B cell (primary cell): ENCODE data around the gene ANTKMT. TPM values are rescaled to one million over a fixed set of nuclear protein-coding genes. Genes with fewer than 3 reads are reported as not detected.
"Not testable (repeated sequence)": the region's sequence is repeated elsewhere in the genome, so short reads cannot be mapped to it uniquely, and the experiment has no call there.

Experiments
- ATAC-seq: fragments of 200-7000 bp; cut with Tn5 transposase; one replicate; pipeline ENCODE4 v1.10.0; 2021; ENCODE audit warnings: low read depth, mild to moderate bottlenecking, moderate number of reproducible peaks, moderate library complexity
- CTCF ChIA-PET: fragments of 350-600 bp; sonication (Branson Sonifier 250); formaldehyde crosslinking; loops from one replicate; lab custom pipeline; 2021; ENCODE audit warnings: antibody characterized with exemption, inconsistent platforms; lab: Charles Lee
- POLR2A ChIA-PET: fragments of 350-600 bp; sonication (Branson Sonifier 250); formaldehyde crosslinking; loops from one replicate; lab custom pipeline; 2021; ENCODE audit warnings: antibody characterized with exemption; lab: Charles Lee
- DNase-seq: peaks from one replicate; pipeline ENCODE4 v3.0.0; 2013
- H2AFZ ChIP-seq: 2 replicates; pipeline ENCODE4 v1.6.1; 2012; ENCODE audit warnings: mild to moderate bottlenecking, low read depth, low read length; ENCODE audit not compliant: insufficient read depth, poor library complexity, severe bottlenecking
- H3K27ac ChIP-seq, 2 donors: 1 replicate in 1 of 2; 2 replicates in 1 of 2; pipeline ENCODE4 v1.5.1; 2012 to 2013; ENCODE audit warnings: low read length in 2 of 2, mild to moderate bottlenecking in 2 of 2, moderate library complexity in 1 of 2
- H3K27me3 ChIP-seq, 4 experiments: fragments of 200-600 bp in 1 of 4; sonication (generic) in 1 of 4; replicated peaks in 1 of 4; 1 replicate in 2 of 4; 2 replicates in 2 of 4; pipeline versions ENCODE4 v1.6.1 to v1.7.0; 2013 to 2016; ENCODE audit warnings: low read length in 3 of 4, mild to moderate bottlenecking in 2 of 4, mixed read lengths in 1 of 4, moderate library complexity in 1 of 4; ENCODE audit not compliant: insufficient read depth in 4 of 4, control insufficient read depth in 3 of 4; ENCODE audit errors: control extremely low read depth in 1 of 4
- H3K36me3 ChIP-seq, 2 experiments: replicated peaks in 1 of 2; 1 replicate in 1 of 2; 2 replicates in 1 of 2; pipeline versions ENCODE4 v1.6.1 to v1.7.1; 2013; ENCODE audit warnings: low read length in 1 of 2; ENCODE audit not compliant: insufficient read depth in 2 of 2, control insufficient read depth in 1 of 2; ENCODE audit errors: control extremely low read depth in 1 of 2, extremely low read depth in 1 of 2
- H3K4me1 ChIP-seq, 2 donors: fragments of 200-600 bp in 1 of 2; sonication (generic) in 1 of 2; 1 replicate in 1 of 2; 2 replicates in 1 of 2; pipeline versions ENCODE4 v1.5.1 to v1.6.1; 2013 to 2017; ENCODE audit warnings: low read length in 2 of 2; ENCODE audit not compliant: control insufficient read depth in 2 of 2, insufficient read depth in 2 of 2
- H3K4me2 ChIP-seq: replicated peaks from 2 replicates; pipeline ENCODE3; 2012; ENCODE audit warnings: mild to moderate bottlenecking, low read depth, low read length; ENCODE audit not compliant: poor library complexity, severe bottlenecking
- H3K4me3 ChIP-seq, 5 experiments: fragments of 200-600 bp in 1 of 5; sonication (generic) in 1 of 5; 1 replicate in 3 of 5; 2 replicates in 2 of 5; pipeline versions ENCODE4 v1.5.1 to v1.7.0; 2011 to 2016; ENCODE audit warnings: low read length in 4 of 5, mild to moderate bottlenecking in 4 of 5, low read depth in 2 of 5, control low read depth in 1 of 5, moderate library complexity in 1 of 5; ENCODE audit not compliant: insufficient read depth in 1 of 5; ENCODE audit errors: control extremely low read depth in 1 of 5, extremely low read depth in 1 of 5
- H3K79me2 ChIP-seq: fragments of 200-600 bp; sonication (generic); one replicate; pipeline ENCODE4 v1.6.0; 2016; ENCODE audit warnings: low read length; ENCODE audit not compliant: control insufficient read depth, insufficient read depth
- H3K9ac ChIP-seq: fragments of 200-600 bp; sonication (generic); 2 replicates; pipeline ENCODE4 v1.6.1; 2017; ENCODE audit warnings: mild to moderate bottlenecking, low read length, moderate library complexity
- H3K9me3 ChIP-seq, 3 donors: one replicate each; pipeline versions ENCODE4 v1.6.1 to v1.7.1; 2013; ENCODE audit warnings: low read length in 2 of 3; ENCODE audit not compliant: control insufficient read depth in 2 of 3, insufficient read depth in 1 of 3; ENCODE audit errors: control extremely low read depth in 1 of 3
- H4K20me1 ChIP-seq: 2 replicates; pipeline ENCODE4 v1.6.0; 2012; ENCODE audit warnings: mild to moderate bottlenecking, low read length; ENCODE audit not compliant: insufficient read depth, control insufficient read depth, poor library complexity, severe bottlenecking
- H3K27ac Mint-ChIP-seq: one replicate; pipeline ENCODE4 v1.8.0; 2021; ENCODE audit warnings: mixed read lengths
- H3K27me3 Mint-ChIP-seq: one replicate; pipeline ENCODE4 v1.8.0; 2021; ENCODE audit warnings: mixed read lengths
- H3K4me1 Mint-ChIP-seq: one replicate; pipeline ENCODE4 v1.8.0; 2021; ENCODE audit warnings: mixed read lengths
- H3K4me3 Mint-ChIP-seq: one replicate; pipeline ENCODE4 v1.8.0; 2021; ENCODE audit warnings: mixed read lengths
- H3K9me3 Mint-ChIP-seq: one replicate; pipeline ENCODE4 v1.8.0; 2022; ENCODE audit warnings: mixed read lengths; ENCODE audit not compliant: insufficient read depth
- CTCF ChIP-seq: fragments of 200-600 bp; IDR thresholded peaks from one replicate; pipeline ENCODE4 v1.8.0; 2022; ENCODE audit warnings: antibody characterized with exemption, mild to moderate bottlenecking
- EZH2 ChIP-seq: IDR thresholded peaks from 2 replicates; pipeline ENCODE4 v1.6.1; 2012; ENCODE audit warnings: borderline replicate concordance, low read depth, mild to moderate bottlenecking, moderate library complexity, low read length; ENCODE audit not compliant: insufficient read depth, poor library complexity, severe bottlenecking
- WGBS: methylation state at CpG from one replicate; pipeline ENCODE4 v1.1.5; 2013; ENCODE audit warnings: missing lambda C conversion rate; ENCODE audit not compliant: insufficient coverage; 5-methylcytosine and 5-hydroxymethylcytosine counted together
- intact Hi-C: fragments of 100-400 bp; cut with micrococcal nuclease; formaldehyde crosslinking; loops from one replicate; pipeline ENCODE4 v1.10.0; 2022
- polyA plus RNA-seq: library from polyadenylated mRNA; depleted of rRNA; stranded (reverse); fragments of >200 nt; gene quantifications from 2 replicates; pipeline ENCODE4 v1.2.3, GENCODE V29; 2012
- total RNA-seq, 2 donors: library from RNA; stranded (reverse); fragments of 120-200 nt in 1 of 2; gene quantifications; 1 replicate in 1 of 2; 2 replicates in 1 of 2; pipeline versions ENCODE4 v1.2.3 to v1.2.4, GENCODE V29; 2013 to 2022

ANTKMT gene
- total and polyA plus RNA-seq, 2 donors (not counting 1 experiment from before 2014, with no cell fraction given), result 41.0 to 54.1 TPM

GRCh38 chr16:751152-752006, 30.4 kb downstream of the ANTKMT start:
- Histone ChIP-seq H3K27me3 (no peaks in the 10 kb centered on the region), H3K4me1 (peaks cover 4 to 6% of the 10 kb centered on the region in 2 donors), H3K4me3 (no peak overlapping the region), H3K36me3 (no peaks in the 10 kb centered on the region), H3K79me2 (no peaks in the 10 kb centered on the region), H4K20me1 (no peaks in the 10 kb centered on the region), H3K9ac (no peak overlapping the region), H2AFZ (no peak overlapping the region), H3K9me3 (no peaks in the 10 kb centered on the region), H3K27ac (no peak overlapping the region), H3K4me2 (no peak overlapping the region)
- Mint-ChIP-seq H3K27ac (no peak overlapping the region), H3K27me3 (peaks cover 2% of the 10 kb centered on the region), H3K9me3 (peaks cover 1% of the 10 kb centered on the region), H3K4me1 (peaks cover 1% of the 10 kb centered on the region), H3K4me3 (no peak overlapping the region)
- ATAC-seq, result no peak
- 91% methylated on average over 27 of the region's 39 CpGs for WGBS
- POLR2A ChIA-PET, result no interaction called here
- no peak for DNase-seq
- CTCF ChIA-PET, result interaction anchor here (2.1 kb wide), 1 partner anchor 11 kb away, joined by 6 read pairs; the partner anchor contains the start of gene CIAO3
- intact Hi-C loops, result no loop called here
- TF ChIP-seq CTCF (no peak), EZH2 (no peak)

GRCh38 chr16:752007-752312, 31.0 kb downstream of the ANTKMT start:
- Mint-ChIP-seq H3K27ac (no peak overlapping the region), H3K9me3 (peaks cover 3% of the 10 kb centered on the region), H3K4me1 (peaks cover 1% of the 10 kb centered on the region), H3K27me3 (peaks cover 5% of the 10 kb centered on the region), H3K4me3 (no peak overlapping the region)
- DNase-seq (no peak), ATAC-seq (no peak)
- Histone ChIP-seq H2AFZ (no peak overlapping the region), H3K4me3 (no peak overlapping the region), H3K36me3 (no peaks in the 10 kb centered on the region), H3K27ac (no peak overlapping the region), H3K4me2 (no peak overlapping the region), H3K9ac (no peak overlapping the region), H3K27me3 (no peaks in the 10 kb centered on the region), H3K9me3 (peaks cover 0 to 4% (median 0%) of the 10 kb centered on the region in 3 donors), H3K4me1 (peaks cover 4 to 6% of the 10 kb centered on the region in 2 donors), H3K79me2 (no peaks in the 10 kb centered on the region), H4K20me1 (no peaks in the 10 kb centered on the region)
- intact Hi-C loops, result no loop called here
- ChIA-PET POLR2A (no interaction called here), CTCF (no interaction called here)
- TF ChIP-seq EZH2 (no peak), CTCF (no peak)
- WGBS, result 87% methylated on average over 6 of the region's 10 CpGs

GRCh38 chr16:754121-754607, 33.2 kb downstream of the ANTKMT start:
- H3K9me3 ChIP-seq, H3K4me2 ChIP-seq, H3K4me3 Mint-ChIP-seq, H2AFZ ChIP-seq, H3K9me3 Mint-ChIP-seq, H3K79me2 ChIP-seq, intact Hi-C loops, CTCF ChIA-PET, H3K4me3 ChIP-seq, H3K4me1 Mint-ChIP-seq, H3K4me1 ChIP-seq, H3K27me3 ChIP-seq, ATAC-seq, H3K9ac ChIP-seq, H4K20me1 ChIP-seq, H3K36me3 ChIP-seq, H3K27ac ChIP-seq, H3K27ac Mint-ChIP-seq, DNase-seq: not testable (repeated sequence)
- peaks cover 11% of the 10 kb centered on the region for H3K27me3 Mint-ChIP-seq
- POLR2A ChIA-PET, result interaction anchor here (0.7 kb wide), 1 partner anchor 184 kb away, joined by 3 read pairs; the partner anchor contains the start of gene PIGQ
- 97% methylated on average over 11 of the region's 11 CpGs for WGBS
